ENCODE results near the gene ROPN1L. TPM values are rescaled to one million over a fixed set of nuclear protein-coding genes. Genes with fewer than 3 reads are reported as not detected.

Gene ROPN1L
- total RNA-seq, 1 donor from 2014 or later, result 0.77 TPM

GRCh38 chr5:10427978-10428377 is 13.7 kb upstream of the ROPN1L start:
- Histone ChIP-seq H4K20me1 (ENCODE audit: insufficient read depth, low read length) (peaks cover 35% of the 10 kb centered on the region), H3K9ac (ENCODE audit: low read length) (no peak overlapping the region), H3K36me3 (ENCODE audit: insufficient read depth, low read length) (peaks cover 55% of the 10 kb centered on the region), H3K4me2 (ENCODE audit: low read length) (no peak overlapping the region), H3K27me3 (ENCODE audit: insufficient read depth, low read length) (no peaks in the 10 kb centered on the region), H3K4me3 (ENCODE audit: insufficient read depth, low read depth, low read length) (no peak overlapping the region), H3K79me2 (ENCODE audit: insufficient read depth, low read length) (no peaks in the 10 kb centered on the region), H2AFZ (ENCODE audit: low read depth, low read length) (no peak overlapping the region), H3K9me3 (ENCODE audit: insufficient read depth, low read depth, low read length) (no peaks in the 10 kb centered on the region), H3K4me1 (ENCODE audit: insufficient read depth, low read length) (peaks cover 3% of the 10 kb centered on the region), H3K27ac (ENCODE audit: low read depth, low read length) (no peak overlapping the region)
- Mint-ChIP-seq H3K36me3 (ENCODE audit: low read depth, unreplicated experiment) (peaks cover 16% of the 10 kb centered on the region), H3K27ac (ENCODE audit: unreplicated experiment) (no peak overlapping the region), H3K27me3 (ENCODE audit: low read depth, unreplicated experiment) (no peaks in the 10 kb centered on the region), H3K4me3 (ENCODE audit: unreplicated experiment) (no peak overlapping the region), H3K9me3 (ENCODE audit: unreplicated experiment) (no peaks in the 10 kb centered on the region), H3K4me1 (ENCODE audit: low read depth, unreplicated experiment) (peaks cover under 1% of the 10 kb centered on the region)
- no peak for FAIRE-seq
- TF ChIP-seq CTCF (IDR thresholded peaks at IDR 0.05; ENCODE audit: insufficient read depth, low read depth, low read length) (no peak), EZH2 (IDR thresholded peaks at IDR 0.05; ENCODE audit: insufficient read depth, low read length) (no peak)
- no peak for DNase-seq (ENCODE audit: low read depth)

- TF ChIP-seq CTCF (IDR thresholded peaks at IDR 0.05; ENCODE audit: insufficient read depth, low read depth, low read length) (no peak), EZH2 (IDR thresholded peaks at IDR 0.05; ENCODE audit: insufficient read depth, low read length) (no peak)
- no peak overlapping the region for H2AFZ ChIP-seq (ENCODE audit: low read depth, low read length)
- Mint-ChIP-seq H3K36me3 (ENCODE audit: low read depth, unreplicated experiment) (peaks cover 20% of the 10 kb centered on the region), H3K4me3 (ENCODE audit: unreplicated experiment) (no peak overlapping the region), H3K9me3 (ENCODE audit: unreplicated experiment) (no peaks in the 10 kb centered on the region), H3K27ac (ENCODE audit: unreplicated experiment) (no peak overlapping the region), H3K4me1 (ENCODE audit: low read depth, unreplicated experiment) (peaks cover 5% of the 10 kb centered on the region), H3K27me3 (ENCODE audit: low read depth, unreplicated experiment) (no peaks in the 10 kb centered on the region)
- no peaks in the 10 kb centered on the region for H3K9me3 ChIP-seq (ENCODE audit: insufficient read depth, low read depth, low read length)
- H3K36me3 ChIP-seq (ENCODE audit: insufficient read depth, low read length), result peaks cover 52% of the 10 kb centered on the region
- no peaks in the 10 kb centered on the region for H3K27me3 ChIP-seq (ENCODE audit: insufficient read depth, low read length)
- H3K4me1 ChIP-seq (ENCODE audit: insufficient read depth, low read length), result peaks cover 16% of the 10 kb centered on the region
- DNase-seq (ENCODE audit: low read depth) (no peak), FAIRE-seq (no peak)
- no peak overlapping the region for H3K27ac ChIP-seq (ENCODE audit: low read depth, low read length)
- H3K79me2 ChIP-seq (ENCODE audit: insufficient read depth, low read length), result no peaks in the 10 kb centered on the region
- H4K20me1 ChIP-seq (ENCODE audit: insufficient read depth, low read length), result peaks cover 33% of the 10 kb centered on the region
- no peak overlapping the region for H3K9ac ChIP-seq (ENCODE audit: low read length)
- no peak overlapping the region for H3K4me3 ChIP-seq (ENCODE audit: insufficient read depth, low read depth, low read length)
- no peak overlapping the region for H3K4me2 ChIP-seq (ENCODE audit: low read length)
Observed at GRCh38 chr5:10431415-10431814, 10.3 kb upstream of the ROPN1L start.

GRCh38 chr5:10432059-10433008 is 9.3 kb upstream of the ROPN1L start:
- H3K9me3 Mint-ChIP-seq (ENCODE audit: unreplicated experiment), result no peaks in the 10 kb centered on the region
- Histone ChIP-seq H3K9me3 (ENCODE audit: insufficient read depth, low read depth, low read length) (no peaks in the 10 kb centered on the region), H3K4me1 (ENCODE audit: insufficient read depth, low read length) (peaks cover 16% of the 10 kb centered on the region), H3K27me3 (ENCODE audit: insufficient read depth, low read length) (no peaks in the 10 kb centered on the region), H2AFZ (ENCODE audit: low read depth, low read length) (no peak overlapping the region), H3K9ac (ENCODE audit: low read length) (no peak overlapping the region), H3K79me2 (ENCODE audit: insufficient read depth, low read length) (no peaks in the 10 kb centered on the region), H3K4me3 (ENCODE audit: insufficient read depth, low read depth, low read length) (no peak overlapping the region), H3K36me3 (ENCODE audit: insufficient read depth, low read length) (peaks cover 43% of the 10 kb centered on the region), H4K20me1 (ENCODE audit: insufficient read depth, low read length) (peaks cover 33% of the 10 kb centered on the region), H3K4me2 (ENCODE audit: low read length) (no peak overlapping the region), H3K27ac (ENCODE audit: low read depth, low read length) (no peak overlapping the region)
- H3K27ac Mint-ChIP-seq (ENCODE audit: unreplicated experiment), result no peak overlapping the region
- DNase-seq (ENCODE audit: low read depth) (no peak), FAIRE-seq (no peak)
- H3K36me3 Mint-ChIP-seq (ENCODE audit: low read depth, unreplicated experiment), result peaks cover 15% of the 10 kb centered on the region
- TF ChIP-seq EZH2 (IDR thresholded peaks at IDR 0.05; ENCODE audit: insufficient read depth, low read length), result no peak
- TF ChIP-seq CTCF (IDR thresholded peaks at IDR 0.05; ENCODE audit: insufficient read depth, low read depth, low read length), result no peak
- no peaks in the 10 kb centered on the region for H3K27me3 Mint-ChIP-seq (ENCODE audit: low read depth, unreplicated experiment)
- H3K4me3 Mint-ChIP-seq (ENCODE audit: unreplicated experiment), result no peak overlapping the region
- H3K4me1 Mint-ChIP-seq (ENCODE audit: low read depth, unreplicated experiment), result peaks cover 5% of the 10 kb centered on the region
